Pons (tissue), 1 donor: Measurements from ENCODE around the gene CST9.
"Not testable (repeated sequence)": the region's sequence is repeated elsewhere in the genome, so short reads cannot be mapped to it uniquely, and the experiment has no call there.

Experiments used
- DNase-seq: peaks from one replicate; pipeline ENCODE4 v3.0.0-alpha.2; 2016; ENCODE audit warnings: low spot score

Gene CST9

GRCh38 chr20:23637282-23638221, 31.8 kb upstream of the CST9 start, which contains the start of gene CST3:
CST3 (minus strand) TSS chr20:23637955; CDS start chr20:23637862, 93 bp downstream.
- DNase-seq: peak; percentile 49

- no peak for DNase-seq
These were observed 31.2 kb upstream of the CST9 start for GRCh38 chr20:23636908-23637281.

DNA sequence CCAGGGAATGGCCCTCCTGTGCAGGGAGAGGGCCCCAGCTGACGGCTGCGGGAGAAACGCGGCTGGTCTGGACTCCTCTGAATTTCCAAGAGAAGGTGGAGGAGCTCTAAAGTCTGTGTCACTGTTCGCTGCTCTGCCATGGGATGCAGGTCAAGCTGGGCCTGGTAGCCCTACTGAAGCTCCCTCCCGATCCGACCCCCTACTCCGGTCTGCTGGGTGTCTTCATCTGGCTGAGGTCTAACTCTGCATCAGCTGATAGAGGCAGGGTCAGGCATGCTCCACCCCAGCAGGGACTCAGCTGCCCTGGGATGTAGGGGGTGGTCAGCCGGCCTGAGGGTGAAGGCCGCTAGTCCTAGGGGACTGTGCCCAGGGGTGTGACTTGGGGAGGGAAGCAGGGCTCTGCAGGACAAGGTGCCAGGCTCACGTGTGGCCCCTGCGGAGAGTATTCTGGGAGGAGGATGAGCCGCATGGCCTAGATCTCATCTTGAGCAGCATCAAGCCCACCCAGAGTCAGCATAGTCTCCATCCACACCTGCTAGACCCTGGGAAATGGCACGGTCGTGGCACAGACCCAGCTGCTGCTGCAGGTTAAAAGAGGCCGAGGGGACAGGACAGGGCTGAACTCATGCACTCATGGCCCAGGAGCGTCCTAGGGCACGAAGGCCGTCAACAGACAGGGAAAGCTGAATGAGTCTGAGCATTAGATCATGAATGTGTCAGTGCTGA, 30.6 kb upstream of the CST9 start:
- DNase-seq: no peak

GRCh38 chr20:23635768-23636090, 30.0 kb upstream of the CST9 start:
- not testable (repeated sequence) for DNase-seq

- DNase-seq: no peak
These were observed 29.5 kb upstream of the CST9 start for GRCh38 chr20:23634985-23635767.

DNA sequence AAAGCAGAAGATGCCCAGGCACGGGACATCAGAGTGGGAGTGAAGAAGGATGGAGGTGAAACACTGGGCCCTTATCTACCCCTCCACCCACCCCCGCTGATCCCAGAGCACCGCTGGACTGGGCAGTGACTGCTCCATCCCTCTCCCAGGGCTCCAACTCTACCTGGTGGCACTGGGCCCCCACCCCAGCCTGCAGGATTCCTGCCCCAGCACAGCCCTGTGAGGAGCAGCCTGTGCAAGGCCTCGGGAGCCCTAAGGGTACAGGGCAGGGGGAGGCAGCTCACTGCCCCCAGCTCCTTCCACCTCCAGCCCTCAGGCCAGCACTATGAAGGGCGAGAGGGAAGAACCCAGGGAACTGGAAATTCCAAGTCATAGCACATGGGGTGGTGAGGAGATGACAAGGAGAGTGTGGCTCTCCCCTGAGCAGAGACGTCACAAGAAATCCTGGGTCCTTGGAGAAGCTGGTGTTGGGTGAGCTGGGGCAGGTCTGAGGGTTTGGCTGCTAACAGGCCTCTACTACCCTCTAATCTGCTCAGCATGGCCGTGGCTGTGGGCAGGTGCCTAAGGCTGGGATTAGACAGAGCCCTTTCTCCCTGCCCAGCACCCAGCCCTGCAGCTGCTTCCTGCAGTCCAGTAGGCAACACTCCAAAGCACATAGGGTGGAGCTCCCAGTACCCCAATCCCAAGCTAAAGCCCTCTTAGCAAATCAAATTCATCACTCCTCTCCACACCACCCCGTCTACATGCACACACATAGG, 28.5 kb upstream of the CST9 start:
- DNase-seq: no peak

- no peak for DNase-seq
These were observed 27.2 kb upstream of the CST9 start for GRCh38 chr20:23632711-23633573.

DNA sequence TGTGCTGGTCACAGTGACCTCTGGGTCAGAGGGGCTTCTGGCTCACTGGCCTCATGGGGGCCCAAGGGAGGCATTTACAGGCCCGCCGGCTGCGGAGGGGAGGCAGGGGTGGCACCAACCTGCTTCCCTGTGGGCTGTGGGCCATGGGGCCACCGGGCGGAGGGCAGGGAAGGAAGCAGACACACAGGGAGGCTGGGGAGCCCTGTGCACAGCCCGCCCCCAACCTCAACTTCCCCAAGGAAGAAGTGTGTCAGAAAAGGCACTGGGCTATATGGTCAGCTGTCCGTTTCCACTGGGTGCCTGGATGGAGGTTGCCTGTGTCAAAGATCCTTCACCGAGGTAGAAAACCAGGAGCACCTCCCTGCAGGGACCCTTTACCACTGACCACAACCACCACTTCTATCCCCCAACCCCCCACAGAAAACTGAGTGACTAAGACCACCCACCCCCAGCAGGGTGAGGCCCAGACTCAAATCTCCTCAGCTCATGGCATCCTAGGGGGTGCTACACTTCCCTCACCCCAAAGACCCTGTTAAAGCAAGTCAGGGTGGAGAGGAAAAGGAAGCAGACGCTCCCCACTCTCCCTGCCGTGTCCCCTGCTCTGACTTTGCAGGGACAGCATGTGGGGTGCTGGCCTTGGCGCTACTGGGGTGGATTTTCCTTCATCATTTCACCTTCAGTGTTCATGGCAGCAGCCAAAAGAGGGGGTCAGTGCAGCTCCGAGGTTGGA, 26.4 kb upstream of the CST9 start:
- peak; percentile 41 for DNase-seq

- no peak for DNase-seq
These were observed 25.6 kb upstream of the CST9 start for GRCh38 chr20:23631226-23631822.

DNA sequence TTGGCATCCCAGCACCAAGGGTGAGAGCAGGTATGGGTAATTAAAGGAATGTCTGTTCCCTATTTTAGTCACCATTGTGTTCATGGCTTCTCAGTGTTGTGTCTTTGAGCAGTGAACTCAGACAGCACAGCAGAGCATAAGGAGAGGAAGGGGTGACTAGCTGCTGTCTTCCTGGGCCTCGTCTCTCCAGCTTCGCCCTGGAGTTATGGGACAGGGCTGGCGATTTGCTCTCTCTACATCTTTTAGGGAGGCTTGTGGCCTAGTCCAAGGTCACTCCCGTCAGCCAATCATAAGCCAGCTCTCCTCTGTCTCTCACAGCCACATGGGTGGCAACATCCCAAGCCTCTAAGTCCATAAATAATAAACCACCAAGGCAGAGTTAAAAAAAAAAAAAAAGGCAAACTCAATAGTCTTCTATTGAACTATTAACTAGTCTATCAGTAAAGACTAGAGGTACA, 24.7 kb upstream of the CST9 start:
- DNase-seq: no peak

GRCh38 chr20:23629542-23630391, 24.1 kb upstream of the CST9 start:
- no peak for DNase-seq

DNA sequence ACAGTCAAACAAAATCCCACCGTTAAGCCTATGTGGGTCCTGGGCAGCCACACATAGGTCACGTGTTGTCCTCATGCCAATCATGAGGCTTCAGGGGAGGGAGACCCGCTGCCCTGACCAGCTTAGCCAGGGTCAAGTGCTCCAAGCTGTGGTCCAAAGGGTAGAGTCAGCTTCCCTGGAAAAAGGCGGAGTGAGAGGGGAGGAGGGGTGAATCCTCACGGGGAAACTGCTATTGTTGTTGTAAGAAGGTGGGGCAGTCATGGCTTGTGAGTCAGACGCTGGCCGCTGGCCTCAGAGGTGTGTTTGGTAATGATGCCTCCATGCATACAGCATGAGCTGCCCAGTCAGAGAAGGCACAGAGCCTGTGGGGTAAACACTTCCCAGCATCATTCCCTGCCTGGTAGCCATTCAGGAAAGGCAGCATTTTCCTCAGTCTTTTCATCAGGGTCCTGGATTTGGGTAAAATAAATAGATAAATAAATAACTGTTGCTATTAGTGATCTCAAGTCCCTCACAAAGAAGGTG, 23.4 kb upstream of the CST9 start:
- no peak for DNase-seq

- no peak for DNase-seq
These were observed 22.8 kb upstream of the CST9 start for GRCh38 chr20:23628402-23629016.

- no peak for DNase-seq
These were observed 21.8 kb upstream of the CST9 start for GRCh38 chr20:23627501-23627900.

- no peak for DNase-seq
These were observed 20.4 kb upstream of the CST9 start for GRCh38 chr20:23626040-23626620.

DNA sequence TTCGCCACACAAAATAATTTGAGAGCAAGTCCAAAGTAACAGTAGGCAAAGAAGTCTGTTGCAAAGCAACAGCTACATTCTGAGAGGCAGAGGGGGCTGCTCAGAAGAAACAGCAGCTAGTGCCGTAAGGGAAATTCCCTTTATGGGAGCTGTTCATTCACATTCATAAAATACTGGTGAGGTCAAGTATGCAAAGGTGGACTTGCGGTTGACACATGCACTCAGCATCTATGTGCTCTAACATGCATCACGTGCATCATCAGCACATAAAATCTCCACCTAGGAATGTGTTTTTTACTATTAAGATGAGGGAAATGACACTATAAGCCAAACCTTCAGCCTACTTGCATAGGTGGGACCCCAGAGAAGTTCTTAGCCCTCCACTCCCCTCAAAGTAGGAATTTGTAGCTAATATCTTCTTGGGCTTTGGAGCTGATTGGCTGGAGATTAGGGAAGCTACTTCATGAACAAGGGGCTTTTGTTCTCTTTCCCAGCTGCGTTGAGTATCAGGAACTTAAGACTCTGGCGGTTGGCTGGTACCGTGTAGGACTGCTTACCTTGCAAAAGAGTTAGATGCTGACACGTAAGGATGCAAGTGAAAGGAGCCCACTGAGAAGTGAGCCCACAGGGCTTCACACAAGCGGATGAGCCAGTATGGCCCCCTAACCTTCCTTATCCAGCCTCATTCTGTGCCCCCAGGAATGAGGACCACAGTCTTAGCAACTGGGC, 19.7 kb upstream of the CST9 start:
- no peak for DNase-seq

GRCh38 chr20:23624324-23624691, 18.6 kb upstream of the CST9 start:
- DNase-seq: no peak
